Esophagus muscularis mucosa (tissue), 4 donors: ENCODE results near the gene RETNLB. TPM values are rescaled to one million over a fixed set of nuclear protein-coding genes. Genes with fewer than 3 reads are reported as not detected.

Experiments used
- DNase-seq: peaks from one replicate; pipeline ENCODE4 v3.0.0-alpha.2; 2017; ENCODE audit errors: extremely low spot score
- H3K27ac ChIP-seq, 4 donors: fragments of 200-600 bp; sonication (generic); replicated peaks in 1 of 4; 1 replicate in 3 of 4; 2 replicates in 1 of 4; pipeline ENCODE4 v1.5.1; 2016 to 2019; ENCODE audit warnings: mild to moderate bottlenecking in 1 of 4
- H3K27me3 ChIP-seq, 4 donors: fragments of 200-600 bp; sonication (generic); one replicate each; pipeline versions ENCODE4 v1.5.1 to v1.6.0; 2016 to 2019
- H3K36me3 ChIP-seq, 4 donors: fragments of 200-600 bp; sonication (generic); one replicate each; pipeline ENCODE4 v1.5.1; 2016 to 2019
- H3K4me1 ChIP-seq, 4 donors: fragments of 200-600 bp; sonication (generic); one replicate each; pipeline ENCODE4 v1.5.1; 2016 to 2019
- H3K4me3 ChIP-seq, 4 donors: fragments of 200-600 bp; sonication (generic); 1 replicate in 2 of 4; 2 replicates in 2 of 4; pipeline ENCODE4 v1.5.1; 2016 to 2019; ENCODE audit warnings: mild to moderate bottlenecking in 4 of 4, moderate library complexity in 1 of 4
- H3K9me3 ChIP-seq, 4 donors: fragments of 200-600 bp; sonication (generic); 1 replicate in 3 of 4; 2 replicates in 1 of 4; pipeline ENCODE4 v1.5.1; 2016 to 2019
- CTCF ChIP-seq, 3 experiments: fragments of 200-600 bp in 2 of 3; fragments of 450-650 bp in 1 of 3; sonication (generic) in 2 of 3; IDR thresholded peaks; one replicate each; pipeline ENCODE4 v1.5.1; 2017 to 2019; ENCODE audit warnings: antibody characterized with exemption in 3 of 3, mild to moderate bottlenecking in 2 of 3, moderate library complexity in 1 of 3
- EP300 ChIP-seq: sonication (generic); formaldehyde crosslinking; IDR thresholded peaks from one replicate; pipeline ENCODE4 v1.6.1; 2017; ENCODE audit warnings: antibody characterized with exemption
- POLR2A ChIP-seq: fragments of 450-650 bp; IDR thresholded peaks from one replicate; pipeline ENCODE4 v1.6.1; 2017; ENCODE audit warnings: antibody characterized with exemption, moderate library complexity, mild to moderate bottlenecking, low read depth
- POLR2AphosphoS5 ChIP-seq, 2 donors: sonication (generic); formaldehyde crosslinking; IDR thresholded peaks; one replicate each; pipeline ENCODE4 v1.6.1; 2017; ENCODE audit warnings: antibody characterized with exemption in 2 of 2
- WGBS: methylation state at CpG from one replicate; pipeline ENCODE4 v1.1.5; 2018; 5-methylcytosine and 5-hydroxymethylcytosine counted together
- intact Hi-C: fragments of 100-400 bp; cut with DNase I; formaldehyde crosslinking; loops from one replicate; pipeline ENCODE4 v1.15.1; 2023
- small RNA-seq, 3 donors: library from RNA; depleted of rRNA; stranded (forward); fragments of <200 nt; gene quantifications; one replicate each; pipeline ENCODE3, GENCODE V24; 2016
- total RNA-seq, 4 donors: library from RNA; depleted of rRNA; stranded (reverse); fragments of >200 nt; gene quantifications; one replicate each; pipeline versions ENCODE4 v1.1.0 to v1.2.1, GENCODE V29; 2016

RETNLB gene
- total RNA-seq, 4 donors from 2014 or later: not detected

- H3K36me3 ChIP-seq: no peaks in the 10 kb centered on the region
- no peak overlapping the region for H3K27ac ChIP-seq
- 83% methylated on average over 5 of the region's 5 CpGs for WGBS
- intact Hi-C loops: no loop called here
- TF ChIP-seq EP300: no peak
- no peak for TF ChIP-seq POLR2AphosphoS5 (IDR thresholded peaks at IDR 0.05)
- TF ChIP-seq POLR2A: no peak
- no peak for TF ChIP-seq CTCF (IDR thresholded peaks at IDR 0.05)
- H3K4me3 ChIP-seq: no peak overlapping the region
- no peaks in the 10 kb centered on the region for H3K4me1 ChIP-seq
- no peak for DNase-seq
- H3K27me3 ChIP-seq: no peaks in the 10 kb centered on the region
- no peaks in the 10 kb centered on the region for H3K9me3 ChIP-seq
These were observed 44.1 kb downstream of the RETNLB start for GRCh38 chr3:108713009-108713516.

Small RNA genes lying within 50 kb of the gene (small RNA-seq; reads per million reads assigned to genes)
- gene AC092185.1: 0 reads per million in 3 donors

Other genes with a start within 250 kb of the RETNLB start
- gene MYH15, start 246.8 kb downstream of the RETNLB start, total RNA-seq: under 1 TPM; under 0.01 to 0.34 (median 0.12) TPM
- gene CIP2A, start 168.0 kb downstream of the RETNLB start, total RNA-seq: 1 to 10 TPM; 2.0 to 6.2 (median 2.1) TPM
- 10 to 100 TPM in 1 of 4 donors, 1 to 10 TPM in 3; 6.7 to 14.5 (median 8.7) TPM for gene DZIP3, start 167.7 kb downstream of the RETNLB start, total RNA-seq
- under 1 TPM in 2 of 4 donors, not detected in 2; 0.17 to 0.26 TPM for gene TRAT1, start 65.4 kb upstream of the RETNLB start, total RNA-seq
- gene GUCA1C, start 196.5 kb upstream of the RETNLB start, total RNA-seq: not detected